HG03442 (cell line): Measurements from ENCODE around the gene OR2T11.
"Not testable (repeated sequence)": the region's sequence is repeated elsewhere in the genome, so short reads cannot be mapped to it uniquely, and the experiment has no call there.

Source experiments
- ATAC-seq: cut with Tn5 transposase; IDR thresholded peaks from one replicate; pipeline ENCODE4 v1.9.1; 2021; ENCODE audit warnings: mild to moderate bottlenecking, moderate library complexity; ENCODE audit not compliant: unreplicated experiment

The OR2T11 gene, protein sequence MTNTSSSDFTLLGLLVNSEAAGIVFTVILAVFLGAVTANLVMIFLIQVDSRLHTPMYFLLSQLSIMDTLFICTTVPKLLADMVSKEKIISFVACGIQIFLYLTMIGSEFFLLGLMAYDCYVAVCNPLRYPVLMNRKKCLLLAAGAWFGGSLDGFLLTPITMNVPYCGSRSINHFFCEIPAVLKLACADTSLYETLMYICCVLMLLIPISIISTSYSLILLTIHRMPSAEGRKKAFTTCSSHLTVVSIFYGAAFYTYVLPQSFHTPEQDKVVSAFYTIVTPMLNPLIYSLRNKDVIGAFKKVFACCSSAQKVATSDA

DNA sequence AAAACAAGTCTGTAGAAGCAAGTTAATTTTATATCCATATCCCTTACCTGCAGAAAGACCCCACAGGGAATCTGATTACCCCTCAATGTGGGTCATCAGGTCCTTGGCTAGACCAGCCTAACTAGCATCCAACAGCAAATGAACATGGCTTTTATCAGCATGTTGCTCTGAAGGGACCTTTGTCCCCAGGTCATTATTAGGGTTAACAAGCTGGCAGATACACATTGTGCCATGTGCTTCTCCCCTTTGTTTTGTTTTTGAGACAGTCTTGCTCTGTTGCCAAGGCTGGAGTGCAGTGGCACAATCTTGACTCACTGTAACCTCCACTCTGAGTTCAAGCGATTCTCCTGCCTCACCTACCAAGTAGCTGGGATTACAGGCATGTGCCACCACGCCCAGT lies at the start of gene OR2T11:
Gene OR2T11, minus strand, starts transcription at position 101 of the 400 bp plus-strand sequence. CDS start 7,963 bp downstream, outside the sequence.
- ATAC-seq = not testable (repeated sequence)

DNA sequence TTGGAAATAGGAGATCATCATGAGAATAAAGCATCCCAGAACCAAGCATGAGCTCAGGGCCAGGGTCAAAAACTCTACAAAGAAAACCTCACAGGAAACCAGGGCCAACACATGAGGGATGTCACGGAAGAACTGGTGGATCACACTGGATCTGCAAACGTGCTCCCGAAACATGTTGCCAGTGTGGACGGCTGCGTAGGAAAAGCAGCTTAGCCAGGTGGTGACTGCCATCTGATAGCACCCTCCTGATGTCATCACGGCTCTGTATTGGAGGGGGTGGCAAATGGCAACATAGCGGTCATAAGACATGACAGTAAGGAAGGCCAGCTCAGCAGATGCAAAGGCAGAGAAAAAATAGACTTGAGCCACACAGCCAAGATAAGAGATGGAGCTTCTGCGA lies 46.8 kb upstream of the OR2T11 start:
- ATAC-seq = no peak

DNA sequence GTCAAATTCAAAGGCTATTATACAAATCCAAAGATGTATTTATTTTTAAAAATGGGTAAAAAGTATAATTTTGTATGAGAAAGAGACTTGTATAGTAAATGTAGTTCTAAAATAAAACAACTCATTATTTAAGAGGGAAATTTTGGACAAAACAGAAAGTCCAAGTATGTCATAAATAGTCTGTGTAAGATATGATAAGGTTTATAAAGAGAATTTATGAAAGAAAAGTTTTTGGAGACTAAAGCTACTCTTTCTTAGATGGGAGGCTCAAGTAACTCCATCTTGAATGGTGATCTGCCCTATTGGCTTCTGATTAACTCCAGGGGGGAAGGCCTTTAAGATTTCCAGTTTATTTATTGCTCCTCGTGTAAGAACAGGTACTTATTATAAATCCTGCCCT lies 35.1 kb upstream of the OR2T11 start:
- ATAC-seq = no peak

DNA sequence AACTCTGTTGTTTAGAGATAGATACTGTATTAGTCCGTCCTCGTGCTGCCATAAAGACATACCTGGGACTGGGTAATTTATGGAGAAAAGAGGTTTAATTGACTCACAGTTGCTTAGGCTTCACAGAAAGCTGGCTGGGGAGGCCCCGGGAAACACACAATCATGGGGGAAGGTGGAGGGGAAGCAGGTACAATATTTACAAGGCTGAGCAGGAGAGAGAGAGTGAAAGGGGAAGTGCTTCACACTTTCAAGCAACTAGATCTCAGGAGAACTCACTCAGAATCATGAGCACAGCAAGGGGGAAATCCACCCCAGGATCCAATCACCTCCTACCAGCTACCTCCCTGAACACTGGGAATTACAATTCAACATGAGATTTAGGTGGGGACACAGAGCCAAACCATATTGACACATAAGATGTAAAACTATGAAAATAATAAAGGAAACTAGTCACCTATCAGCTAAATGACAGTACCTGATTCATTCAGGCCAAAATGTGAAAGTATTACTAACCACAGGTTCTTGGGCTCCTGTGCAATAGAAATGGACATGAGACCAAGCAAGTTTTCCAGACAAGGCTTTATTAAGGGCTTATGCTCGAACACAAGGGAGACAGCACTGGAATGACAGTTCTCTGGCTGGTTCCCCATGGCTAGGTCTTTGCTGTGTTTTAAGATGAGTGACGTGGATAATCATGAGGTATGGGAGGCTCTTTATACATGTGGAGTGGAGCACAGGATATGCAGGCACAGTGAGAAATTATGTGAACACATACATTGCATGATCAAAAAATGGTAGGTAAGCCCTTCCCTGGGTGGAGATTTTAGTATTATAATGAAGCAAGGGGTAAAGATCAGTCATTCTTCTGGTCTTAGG lies 28.8 kb upstream of the OR2T11 start:
- ATAC-seq = peak; percentile 95

DNA sequence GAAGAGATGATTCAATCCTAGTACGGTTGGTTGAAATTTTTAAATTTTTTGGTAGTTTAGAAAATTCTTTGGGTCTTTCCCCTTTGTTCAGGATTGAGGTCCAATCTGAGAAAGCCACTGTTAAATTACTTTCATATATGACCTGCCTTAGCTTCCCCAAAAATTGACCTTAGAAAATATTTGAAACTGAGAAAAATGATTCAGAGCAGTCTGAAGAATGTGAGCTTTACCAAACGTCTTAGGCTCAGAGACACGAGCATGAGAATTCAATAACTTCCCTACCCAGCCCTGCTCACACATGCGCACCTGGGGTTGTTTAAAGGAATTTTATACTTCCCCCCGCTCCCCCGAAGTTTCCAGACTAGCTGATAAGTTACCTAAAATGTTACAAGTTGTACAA lies 21.9 kb upstream of the OR2T11 start:
- peak; percentile 56 for ATAC-seq

DNA sequence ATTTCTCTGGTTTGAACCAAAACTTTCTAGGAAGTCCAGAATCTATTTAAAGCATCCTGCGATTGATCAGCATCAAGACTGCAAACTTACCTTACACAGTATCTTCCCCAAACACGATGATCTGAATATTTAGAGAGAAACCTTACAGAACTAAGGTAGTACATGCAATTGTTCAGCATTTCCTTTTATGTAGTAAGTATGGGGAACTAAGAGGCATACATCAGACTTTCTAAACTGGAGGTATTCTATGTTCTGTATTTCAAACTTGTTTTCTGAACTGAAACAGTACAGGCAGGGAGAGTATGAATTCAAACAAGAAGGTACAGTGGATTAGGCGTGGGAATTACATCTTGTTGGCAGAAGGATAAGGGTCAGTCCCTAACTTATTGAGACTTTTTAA lies 20.5 kb upstream of the OR2T11 start, which contains the start of gene OR2T27:
Gene OR2T27, minus strand, starts transcription at position 175 of the 400 bp plus-strand sequence. CDS start 4,644 bp downstream, outside the sequence.
- ATAC-seq = peak; percentile 47

DNA sequence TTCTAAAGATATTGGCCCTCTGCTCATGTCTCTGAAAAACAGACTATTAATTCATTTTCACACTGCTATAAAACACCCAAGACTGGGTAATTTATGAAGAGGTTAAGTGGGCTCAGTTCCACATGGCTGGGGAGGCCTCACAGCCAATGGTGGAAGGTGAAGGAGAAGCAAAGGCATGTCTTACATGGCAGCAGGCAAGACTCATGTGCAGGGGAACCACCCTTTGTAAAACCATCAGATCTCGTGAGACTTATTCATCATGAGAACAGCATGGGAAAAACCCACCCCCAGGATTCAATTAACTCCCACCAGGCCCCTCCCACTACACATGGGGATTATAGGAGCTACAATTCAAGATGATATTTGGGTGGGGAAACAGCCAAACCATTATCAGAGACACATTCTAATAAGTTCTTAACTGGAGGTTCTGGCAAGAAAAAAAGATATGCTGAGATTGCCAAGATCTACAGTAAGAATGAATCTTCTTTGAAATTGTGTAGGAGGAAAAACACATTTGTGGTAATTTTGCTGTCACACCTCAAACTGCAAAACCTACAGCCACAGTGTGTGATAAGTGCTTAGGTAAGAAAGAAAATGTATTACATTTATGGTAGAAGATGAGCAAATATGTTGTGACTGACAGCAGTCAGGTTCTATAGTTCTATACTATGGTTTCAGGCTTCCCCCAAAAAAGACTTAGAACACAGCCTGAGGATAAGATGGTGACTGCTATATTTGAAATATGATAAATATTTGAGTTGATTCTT lies 14.1 kb upstream of the OR2T11 start:
- not testable (repeated sequence) for ATAC-seq

DNA sequence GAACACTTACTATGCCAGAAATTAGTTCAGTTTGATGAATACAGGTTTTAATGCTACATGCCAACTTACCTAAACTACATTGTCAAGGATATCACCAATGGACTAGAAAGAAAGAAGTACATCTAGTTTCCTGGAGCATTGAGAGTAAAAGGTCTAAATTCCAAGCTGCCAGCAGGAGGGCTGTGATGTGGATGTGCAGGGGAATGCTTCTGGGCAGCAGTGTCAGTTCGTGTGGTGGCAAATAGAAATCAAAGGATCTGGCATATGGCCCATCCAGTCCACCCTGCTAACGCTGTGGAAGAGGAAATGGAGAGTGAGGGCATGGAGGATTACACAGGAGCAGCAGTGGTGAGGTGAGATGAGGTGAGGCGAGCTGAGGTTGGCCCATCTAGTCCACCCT lies 10.3 kb upstream of the OR2T11 start, which contains the start of gene OR2T35:
Gene OR2T35, minus strand, starts transcription at position 101 of the 400 bp plus-strand sequence. CDS start 6,020 bp downstream, outside the sequence.
- not testable (repeated sequence) for ATAC-seq

DNA sequence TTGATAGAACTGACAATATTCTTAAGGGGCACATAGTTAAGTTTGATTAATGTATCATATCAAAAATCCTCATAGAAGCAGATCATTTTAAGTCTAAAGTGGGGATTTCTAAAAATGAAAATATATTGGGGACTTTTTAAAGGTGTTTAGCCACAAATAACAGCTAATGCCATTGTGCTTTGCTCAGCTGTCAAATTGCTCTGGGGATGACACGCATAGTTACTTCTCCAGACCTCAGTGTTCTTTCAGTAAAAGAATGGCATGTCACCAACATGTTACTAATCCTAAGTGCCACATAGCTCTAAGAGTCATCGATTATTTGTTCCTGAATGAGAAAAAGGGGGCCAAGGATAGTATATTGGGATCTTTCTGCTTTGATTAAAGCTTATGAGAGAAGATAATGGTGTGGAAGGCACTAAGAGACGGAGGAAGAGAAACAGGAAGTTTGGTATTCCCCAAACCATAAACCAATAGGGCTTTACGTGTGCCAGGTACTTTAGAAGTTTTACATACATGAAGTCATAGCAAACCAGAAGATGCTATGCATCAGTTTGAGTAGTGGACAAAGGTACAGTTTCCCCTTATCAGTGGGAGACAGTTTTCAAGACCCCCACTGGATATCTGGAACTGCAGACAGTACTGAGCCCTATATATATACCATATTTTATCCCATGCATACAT lies 8.2 kb upstream of the OR2T11 start:
- peak; percentile 68 for ATAC-seq

DNA sequence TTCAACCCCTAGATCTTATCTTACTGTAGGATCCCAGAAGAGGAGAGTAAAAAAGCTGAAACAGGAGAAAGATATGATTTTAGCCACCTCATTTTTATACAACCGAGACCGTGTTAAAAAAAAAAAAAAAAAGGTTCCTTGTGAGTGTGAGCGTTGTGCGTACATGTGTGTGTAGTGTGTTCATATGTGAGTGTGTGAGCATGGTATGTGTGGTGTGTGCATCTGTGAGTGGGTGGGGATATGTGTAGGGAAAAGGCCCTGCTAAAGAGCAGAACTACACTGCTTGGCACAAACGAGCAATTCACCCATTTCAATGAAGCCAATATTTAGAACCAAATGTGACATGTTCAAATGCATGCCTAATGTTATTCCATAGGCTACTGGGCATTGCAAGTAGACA lies 6.7 kb upstream of the OR2T11 start:
- ATAC-seq = not testable (repeated sequence)

DNA sequence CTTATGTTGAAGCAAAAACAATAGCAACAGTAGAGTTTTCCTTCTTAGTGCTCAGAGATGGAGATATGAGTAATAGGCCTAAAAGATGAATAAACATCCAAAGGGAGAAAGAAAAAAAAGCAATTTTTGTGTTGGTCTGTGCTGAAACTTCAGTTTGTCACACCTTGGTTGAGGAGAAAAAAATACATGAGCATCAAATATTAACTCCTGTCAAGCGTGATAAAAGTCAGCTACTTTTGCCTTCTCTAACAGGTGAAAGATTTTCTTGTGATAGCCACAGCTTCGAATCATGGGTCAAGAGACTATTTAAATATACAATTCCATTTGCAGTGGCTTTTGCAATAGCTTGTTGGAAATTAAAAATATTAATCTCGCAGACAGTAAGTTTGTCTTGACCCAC lies 6.0 kb upstream of the OR2T11 start:
- ATAC-seq = peak; percentile 33

DNA sequence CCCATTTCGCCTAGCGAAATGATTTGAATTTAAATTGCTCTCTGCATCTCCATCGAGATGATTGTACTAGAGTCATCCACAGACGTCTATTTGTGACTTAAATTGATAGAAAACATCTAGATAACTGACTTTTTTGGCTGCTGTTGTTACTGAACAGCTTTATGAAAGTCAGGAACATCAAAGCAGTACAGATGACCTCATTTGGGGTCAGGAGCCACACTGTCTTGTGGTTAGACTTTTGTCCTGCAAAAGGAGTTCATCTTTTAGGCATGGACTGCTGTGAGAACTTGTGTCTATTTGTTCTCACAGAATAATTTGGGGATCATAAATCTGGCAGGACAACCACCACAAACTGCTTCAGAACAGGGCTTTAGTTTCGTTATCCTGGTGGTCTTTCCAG lies 4.8 kb upstream of the OR2T11 start:
- ATAC-seq = not testable (repeated sequence)

DNA sequence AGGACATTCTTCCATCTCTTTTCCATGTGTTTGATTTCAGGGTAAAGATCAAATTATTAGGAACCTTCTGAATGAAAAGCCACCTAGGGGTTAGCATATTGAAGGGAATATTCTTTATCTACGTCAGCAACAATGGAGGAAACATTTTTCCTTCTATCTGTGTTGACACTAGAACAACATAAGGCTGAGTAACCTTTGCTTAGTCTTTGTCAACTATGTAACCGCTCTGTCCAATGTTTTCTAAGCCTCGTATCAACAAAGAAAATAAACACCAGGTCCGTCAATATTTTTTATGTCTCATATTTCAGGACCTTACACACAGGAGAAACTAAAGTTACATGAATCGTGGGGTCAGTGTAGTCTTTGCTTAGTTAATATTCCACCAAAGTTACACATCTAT lies 1.7 kb upstream of the OR2T11 start:
- ATAC-seq = not testable (repeated sequence)

DNA sequence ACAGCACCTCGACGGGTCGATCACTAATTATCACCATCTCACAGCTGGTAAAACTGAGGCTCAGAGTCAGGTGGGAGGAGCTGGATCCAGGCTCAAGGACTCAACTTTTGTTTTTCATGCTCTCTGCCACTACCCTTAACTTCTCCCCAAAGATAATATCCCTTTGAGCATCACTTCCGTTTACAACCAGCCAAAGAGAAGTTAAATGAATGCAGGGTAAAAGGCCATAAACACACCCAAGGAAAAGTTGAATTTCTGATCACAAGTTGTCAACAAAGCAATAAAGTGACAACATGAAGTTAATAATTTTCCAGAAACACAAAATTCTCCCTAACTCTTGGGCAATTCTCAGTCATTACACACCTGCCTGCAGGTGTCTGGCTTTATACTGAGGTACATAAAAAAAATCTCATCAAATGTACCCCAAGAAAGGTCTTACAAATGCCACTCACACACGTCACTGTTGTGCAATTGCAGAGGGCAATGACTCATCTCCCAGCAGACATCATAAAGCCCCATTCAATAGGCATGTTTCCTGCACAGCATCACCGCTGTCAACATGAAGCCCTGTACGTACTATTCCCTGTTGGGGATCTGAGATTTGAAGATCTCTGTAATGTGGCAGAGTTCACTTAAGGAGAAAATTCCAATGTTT lies 3.4 kb downstream of the OR2T11 start:
- no peak for ATAC-seq

DNA sequence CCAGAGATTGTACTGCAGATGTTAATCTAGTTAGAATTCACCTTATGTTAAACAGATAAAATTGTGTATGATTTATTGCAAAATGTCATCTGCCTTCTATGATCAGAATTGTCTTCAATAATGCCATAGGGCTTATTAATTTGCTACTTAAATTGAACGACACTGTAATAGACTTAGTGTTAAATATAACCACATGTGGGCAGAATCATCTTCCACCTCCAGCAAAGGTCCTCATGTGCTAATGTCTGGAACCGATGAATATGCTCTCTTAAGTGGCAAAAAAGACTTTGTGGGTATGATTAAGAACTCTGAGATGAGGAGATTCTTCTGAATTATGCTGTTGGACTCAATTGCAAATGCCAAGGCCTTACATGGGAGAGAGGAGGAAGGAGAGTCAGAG lies 4.3 kb downstream of the OR2T11 start:
- ATAC-seq = no peak

DNA sequence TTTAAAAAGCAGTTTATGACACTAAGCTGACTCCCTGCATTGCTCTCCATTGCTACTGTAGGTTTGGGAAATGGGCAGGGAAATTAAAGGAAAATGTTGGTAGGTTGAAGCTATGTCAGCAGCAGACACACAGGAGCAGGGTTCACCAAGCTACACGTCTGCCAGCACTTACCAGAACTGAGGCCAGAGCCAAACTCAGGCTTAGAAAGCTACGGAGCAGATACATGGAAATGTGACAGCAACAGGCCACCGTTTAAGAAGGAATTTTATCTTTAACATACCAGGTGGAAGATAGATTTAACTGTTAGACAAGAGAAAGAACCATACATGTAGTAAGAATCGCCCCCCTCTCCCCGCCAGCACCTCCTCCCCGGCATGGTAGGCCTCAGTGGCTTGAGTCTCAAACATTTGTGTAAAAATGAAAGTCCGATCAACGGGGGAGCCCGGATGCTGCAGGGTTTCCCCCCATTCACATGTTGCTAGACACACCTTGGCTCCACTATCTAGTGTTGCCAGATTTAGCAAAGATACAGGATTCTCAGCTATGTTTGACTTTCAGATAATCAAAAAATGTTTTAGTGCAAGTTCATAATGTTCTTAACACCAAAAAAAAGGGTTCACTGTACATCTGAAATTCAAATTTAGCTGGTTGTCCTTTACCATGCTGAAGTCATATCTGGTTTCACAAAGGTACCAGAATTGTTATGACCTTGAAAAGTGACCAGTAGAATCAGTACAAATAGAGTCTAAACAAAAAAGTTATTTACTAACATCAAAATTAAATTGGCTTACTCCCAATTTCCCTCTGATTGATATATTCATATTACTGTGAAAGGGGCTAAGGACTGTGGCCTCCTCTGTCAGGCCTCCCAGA lies 6.7 kb downstream of the OR2T11 start:
- ATAC-seq = peak; percentile 96

DNA sequence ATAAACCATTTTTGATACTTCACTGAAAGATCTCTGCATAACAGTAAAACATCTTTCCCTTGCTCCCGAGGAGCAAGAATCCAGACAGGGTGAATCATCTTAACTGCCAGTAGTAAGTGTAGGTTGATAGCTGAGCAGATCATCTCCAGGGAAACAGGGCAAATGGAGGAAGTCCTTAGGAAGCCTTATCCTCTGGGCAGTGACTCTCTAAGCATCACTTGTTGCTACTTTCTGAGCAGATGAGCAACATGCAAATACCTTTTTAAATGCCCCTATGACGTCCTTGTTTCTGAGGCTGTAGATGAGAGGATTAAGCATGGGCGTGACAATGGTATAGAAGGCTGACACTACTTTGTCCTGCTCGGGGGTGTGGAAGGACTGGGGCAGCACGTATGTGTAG lies 8.9 kb downstream of the OR2T11 start:
- no peak for ATAC-seq

DNA sequence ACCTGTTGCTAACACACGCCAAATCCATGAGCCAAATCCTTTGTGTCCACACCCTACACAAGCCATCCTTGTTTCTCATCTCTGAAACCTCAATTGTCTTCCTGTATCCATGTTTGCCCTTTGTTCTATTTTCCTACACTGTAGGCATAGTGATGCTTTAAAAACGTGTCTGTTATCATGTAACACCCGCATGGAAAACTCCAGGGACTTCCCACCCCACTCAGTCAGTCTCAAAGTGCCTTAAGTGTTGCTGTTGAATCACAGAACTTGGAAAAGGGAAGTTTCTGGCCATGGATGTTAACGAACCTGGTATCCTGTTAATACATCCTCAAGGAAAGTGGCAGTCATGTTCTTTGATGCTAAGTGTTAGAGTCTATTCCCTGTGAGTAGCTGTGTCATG lies 9.7 kb downstream of the OR2T11 start:
- no peak for ATAC-seq

DNA sequence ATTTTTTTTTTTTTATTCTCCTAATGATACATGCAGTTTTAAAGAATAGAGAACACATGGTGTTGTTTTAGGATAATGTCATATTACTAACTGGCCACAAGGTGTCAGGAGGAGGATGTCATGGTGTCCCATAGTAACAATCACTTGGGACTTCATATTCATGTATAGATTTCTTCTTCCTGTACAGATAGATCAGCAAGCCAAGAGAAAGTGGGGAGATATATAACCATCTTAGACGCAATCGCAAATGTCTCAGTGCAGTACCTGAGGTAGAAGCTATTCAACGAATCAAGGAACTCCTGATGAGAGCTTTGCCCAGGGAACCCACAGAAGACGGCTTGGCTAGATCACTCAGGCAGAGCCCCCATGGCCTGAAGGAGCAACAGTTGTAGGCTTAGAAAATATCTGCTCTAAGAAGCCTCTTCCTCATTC lies 12.3 kb downstream of the OR2T11 start:
- peak; percentile 90 for ATAC-seq
